Common myeloid progenitor, CD34-positive (primary cell): ENCODE measurements around the gene UCN2. TPM values are rescaled to one million over a fixed set of nuclear protein-coding genes. Genes with fewer than 3 reads are reported as not detected.

Source experiments
- CTCF ChIA-PET: fragments of 350-600 bp; sonication (Branson Sonifier 250); formaldehyde crosslinking; loops from one replicate; lab custom pipeline; 2021; ENCODE audit warnings: antibody characterized with exemption; lab: Charles Lee
- POLR2A ChIA-PET: fragments of 350-600 bp; sonication (Branson Sonifier 250); formaldehyde crosslinking; loops from one replicate; lab custom pipeline; 2021; ENCODE audit warnings: antibody characterized with exemption; lab: Charles Lee
- DNase-seq, 3 donors: peaks; one replicate each; pipeline versions ENCODE4 v3.0.0 to v3.0.0-alpha.2; 2013
- H3K27ac ChIP-seq, 2 experiments: 1 replicate in 1 of 2; 2 replicates in 1 of 2; pipeline ENCODE4 v1.7.0; 2013; ENCODE audit warnings: inconsistent platforms in 2 of 2, low read length in 2 of 2, mild to moderate bottlenecking in 2 of 2, low read depth in 1 of 2, moderate library complexity in 1 of 2; ENCODE audit not compliant: severe bottlenecking in 2 of 2, insufficient read depth in 1 of 2, poor library complexity in 1 of 2
- H3K27me3 ChIP-seq, 5 experiments: replicated peaks in 2 of 5; 1 replicate in 3 of 5; 2 replicates in 2 of 5; pipeline versions ENCODE4 v1.6.1 to v1.7.0; 2013; ENCODE audit warnings: low read length in 4 of 5, mild to moderate bottlenecking in 2 of 5, moderate library complexity in 2 of 5, inconsistent platforms in 1 of 5; ENCODE audit not compliant: insufficient read depth in 5 of 5, control insufficient read depth in 4 of 5
- H3K36me3 ChIP-seq, 4 experiments: 1 replicate in 2 of 4; 2 replicates in 2 of 4; pipeline versions ENCODE4 v1.6.1 to v1.7.0; 2013; ENCODE audit warnings: low read length in 3 of 4, control low read depth in 1 of 4, mild to moderate bottlenecking in 1 of 4; ENCODE audit not compliant: control insufficient read depth in 4 of 4, insufficient read depth in 4 of 4
- H3K4me1 ChIP-seq, 4 experiments: 1 replicate in 3 of 4; 2 replicates in 1 of 4; pipeline versions ENCODE4 v1.6.1 to v1.7.1; 2013; ENCODE audit warnings: low read length in 3 of 4, mild to moderate bottlenecking in 3 of 4, control low read depth in 1 of 4, inconsistent platforms in 1 of 4, moderate library complexity in 1 of 4; ENCODE audit not compliant: control insufficient read depth in 4 of 4, insufficient read depth in 4 of 4; ENCODE audit errors: control extremely low read depth in 1 of 4
- H3K4me3 ChIP-seq, 7 experiments: 1 replicate in 4 of 7; 2 replicates in 3 of 7; pipeline versions ENCODE4 v1.5.1 to v1.7.0; 2013; ENCODE audit warnings: mild to moderate bottlenecking in 7 of 7, low read length in 6 of 7, moderate library complexity in 6 of 7, inconsistent platforms in 2 of 7, low read depth in 2 of 7, control low read depth in 1 of 7; ENCODE audit not compliant: insufficient read depth in 4 of 7, control insufficient read depth in 1 of 7; ENCODE audit errors: extremely low read depth in 1 of 7
- H3K9me3 ChIP-seq, 5 experiments: 1 replicate in 4 of 5; 2 replicates in 1 of 5; pipeline versions ENCODE4 v1.6.1 to v1.7.1; 2013; ENCODE audit warnings: low read length in 4 of 5, mild to moderate bottlenecking in 2 of 5, inconsistent platforms in 1 of 5, low read depth in 1 of 5, moderate library complexity in 1 of 5; ENCODE audit not compliant: control insufficient read depth in 4 of 5, insufficient read depth in 2 of 5; ENCODE audit errors: control extremely low read depth in 1 of 5
- WGBS: methylation state at CpG from one replicate; pipeline ENCODE4 v1.1.5; 2013; ENCODE audit not compliant: insufficient coverage; 5-methylcytosine and 5-hydroxymethylcytosine counted together
- polyA plus RNA-seq: library from polyadenylated mRNA; unstranded; fragments of 120-200 nt; gene quantifications from one replicate; pipeline ENCODE4 v1.2.1, GENCODE V29; 2013

The UCN2 gene, protein sequence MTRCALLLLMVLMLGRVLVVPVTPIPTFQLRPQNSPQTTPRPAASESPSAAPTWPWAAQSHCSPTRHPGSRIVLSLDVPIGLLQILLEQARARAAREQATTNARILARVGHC
- polyA plus RNA-seq: not detected

DNA sequence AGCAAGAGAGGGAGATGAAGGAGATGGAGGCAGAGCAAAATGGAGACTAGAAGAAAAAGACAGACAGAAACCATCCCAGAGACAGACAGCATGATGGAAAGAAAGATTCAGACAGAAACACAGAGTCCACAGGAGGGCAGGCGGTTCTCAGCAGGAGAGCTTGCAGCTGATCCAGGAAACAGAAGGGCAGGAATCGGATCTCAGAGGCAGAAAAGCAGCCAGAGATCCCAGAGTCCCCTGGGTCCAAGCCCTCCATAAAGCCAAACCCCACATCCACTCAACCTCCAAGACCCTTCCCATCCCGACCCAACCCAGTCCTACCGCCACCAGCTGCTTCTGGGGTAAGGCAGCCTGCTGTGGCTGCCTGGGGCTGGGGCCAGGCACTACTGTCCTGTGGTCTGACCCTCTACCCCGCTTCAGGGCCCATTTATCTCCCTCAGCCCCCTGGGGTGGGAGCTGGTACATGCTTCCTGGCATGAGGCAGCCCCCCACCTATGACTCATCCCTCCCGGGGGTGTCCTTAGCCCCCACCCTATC is at the start of gene UCN2:
Gene UCN2, minus strand, starts transcription at position 400 of the 537 bp plus-strand sequence. CDS start 657 bp downstream, outside the sequence.
- H3K4me3 ChIP-seq: no peak within 1 kb of the TSS
- no peak for DNase-seq
- no peak within 1 kb of the TSS for H3K27ac ChIP-seq
- peaks cover 4 to 50% (median 24%) of the 10 kb centered on the region in 4 experiments for H3K4me1 ChIP-seq
- no peaks in the 10 kb centered on the region for H3K27me3 ChIP-seq
- no peaks in the 10 kb centered on the region for H3K9me3 ChIP-seq
- POLR2A ChIA-PET: no interaction called here
- CTCF ChIA-PET: interaction anchor here (1.3 to 1.8 kb wide), 2 partner anchors 14 to 94 kb away, joined by 3 to 6 read pairs; no protein-coding TSS in a partner anchor
- 95% methylated on average over 2 of the region's 6 CpGs for WGBS
- H3K36me3 ChIP-seq: no peaks in the 10 kb centered on the region

DNA sequence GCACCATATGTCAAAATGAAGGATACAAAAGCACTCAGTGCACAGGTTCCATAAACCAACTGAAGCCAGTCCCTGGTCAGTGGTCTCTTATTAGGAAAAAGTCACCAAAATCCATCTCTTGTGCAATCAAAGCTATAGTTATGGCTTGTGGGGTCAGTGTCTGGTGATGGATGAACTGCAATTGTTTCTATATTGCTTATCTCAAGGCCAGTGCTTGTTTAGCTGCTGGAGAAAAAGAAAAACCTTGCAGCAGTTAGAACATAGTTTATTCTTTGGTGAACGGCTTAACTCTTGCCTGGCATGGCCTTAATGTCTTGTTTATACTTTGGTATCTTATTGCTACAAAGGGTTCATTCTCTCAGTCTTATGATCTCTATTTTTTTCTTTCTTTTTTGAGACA is 48.7 kb upstream of the UCN2 start:
- H3K27me3 ChIP-seq: no peaks in the 10 kb centered on the region
- DNase-seq: no peak
- CTCF ChIA-PET: interaction anchor here (0.6 to 1.7 kb wide), 2 partner anchors 22 to 58 kb away, joined by 3 to 4 read pairs; partner anchors contain the start of gene SLC26A6
- H3K27ac ChIP-seq: no peak overlapping the region
- no peak overlapping the region for H3K4me3 ChIP-seq
- POLR2A ChIA-PET: interaction anchor here (0.6 kb wide), 1 partner anchor 83 kb away, joined by 3 read pairs; no protein-coding TSS in a partner anchor
- H3K9me3 ChIP-seq: peaks cover 3 to 4% (median 4%) of the 10 kb centered on the region in 5 experiments
- peaks cover 2 to 13% (median 9%) of the 10 kb centered on the region in 4 experiments for H3K4me1 ChIP-seq
- H3K36me3 ChIP-seq: peaks cover 0 to 2% (median 0%) of the 10 kb centered on the region in 4 experiments
- WGBS: 80% methylated on average over 1 of the region's 1 CpG

DNA sequence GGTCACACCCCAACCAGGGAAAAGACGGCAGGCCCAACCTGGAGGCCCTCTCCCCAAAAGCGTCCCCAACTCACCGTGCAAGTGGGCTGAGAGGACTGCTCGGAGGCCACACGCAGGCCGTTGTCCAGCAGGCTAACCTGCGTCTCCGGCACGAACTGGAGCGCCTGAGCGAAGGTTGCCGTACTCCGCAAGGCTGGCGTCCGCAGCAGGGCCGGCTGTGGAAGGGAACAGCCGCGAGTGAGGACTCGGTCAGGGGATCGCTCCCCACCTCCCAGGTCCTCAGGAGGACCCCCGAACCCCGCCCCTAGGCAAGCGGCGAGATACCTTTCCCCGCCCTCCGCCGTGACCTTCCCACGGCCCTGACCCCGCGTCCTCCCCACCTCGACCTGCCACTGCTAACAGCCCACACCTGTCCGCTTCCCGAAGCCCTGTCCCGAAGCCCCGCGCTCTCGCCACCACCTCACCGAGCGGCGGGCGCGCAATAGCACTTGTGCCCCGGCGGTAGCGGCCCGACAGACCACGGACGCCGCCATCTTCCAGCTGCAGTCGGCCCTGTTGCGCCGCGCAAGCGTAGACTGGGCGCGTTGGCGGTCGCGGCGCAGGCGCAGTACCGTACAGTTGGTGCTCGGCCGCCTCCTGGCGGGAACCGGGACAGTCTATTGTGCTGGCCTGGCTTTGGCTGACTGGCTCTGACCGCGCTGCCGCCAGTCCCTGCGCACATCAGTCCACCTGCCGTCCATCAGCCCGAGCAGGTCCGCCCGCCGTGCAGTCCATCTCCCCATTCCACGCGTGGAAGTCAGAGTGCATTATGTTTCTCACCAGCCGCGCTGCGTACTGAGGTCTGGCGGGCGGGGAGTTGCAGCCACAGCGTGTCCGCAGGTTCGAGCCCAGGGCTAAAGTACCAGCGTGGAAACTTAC is 45.8 kb upstream of the UCN2 start, which contains the start of gene UQCRC1:
Gene UQCRC1, minus strand, starts transcription at position 559 of the 918 bp plus-strand sequence. Its CDS starts 26 bp downstream, at position 533.
- WGBS: 3% methylated on average over 76 of the region's 86 CpGs
- CTCF ChIA-PET: interaction anchor here (1.4 kb wide), 1 partner anchor 25 kb away, joined by 3 read pairs; the partner anchor contains the start of gene SLC26A6
- peaks cover 2 to 13% (median 9%) of the 10 kb centered on the region in 4 experiments for H3K4me1 ChIP-seq
- peak; percentile 89 to 95 (median 94) for DNase-seq
- peak within 1 kb of the TSS; percentile 55 to 99 (median 92) for H3K4me3 ChIP-seq
- POLR2A ChIA-PET: interaction anchor here (0.7 kb wide), 1 partner anchor 16 kb away, joined by 3 read pairs; no protein-coding TSS in a partner anchor
- H3K36me3 ChIP-seq: peaks cover 4 to 24% (median 13%) of the 10 kb centered on the region in 4 experiments
- H3K27me3 ChIP-seq: no peaks in the 10 kb centered on the region
- H3K9me3 ChIP-seq: no peaks in the 10 kb centered on the region
- peak within 1 kb of the TSS; percentile 70 to 86 for H3K27ac ChIP-seq

DNA sequence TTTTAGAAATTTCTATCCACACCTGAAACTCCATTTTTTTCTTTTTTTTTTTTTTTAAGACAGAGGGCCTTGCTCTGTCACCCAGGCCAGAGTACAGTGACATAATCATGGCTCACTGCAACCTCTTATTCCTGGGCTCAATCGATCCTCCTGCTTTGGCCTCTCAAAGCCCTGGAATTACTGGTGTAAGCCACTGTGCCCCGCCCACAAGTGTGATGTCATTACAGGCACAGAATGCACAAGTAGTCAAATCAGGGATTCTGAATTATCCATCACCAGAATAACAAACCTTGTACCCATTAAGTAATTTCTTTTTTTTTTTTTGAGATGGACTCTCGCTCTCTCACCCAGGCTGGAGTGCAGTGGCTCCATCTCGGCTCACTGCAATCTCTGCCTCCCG is 43.9 kb upstream of the UCN2 start:
- H3K27ac ChIP-seq: no peak overlapping the region
- peaks cover 6 to 43% (median 29%) of the 10 kb centered on the region in 4 experiments for H3K36me3 ChIP-seq
- H3K27me3 ChIP-seq: no peaks in the 10 kb centered on the region
- H3K4me3 ChIP-seq: no peak overlapping the region
- H3K4me1 ChIP-seq: peaks cover 2 to 13% (median 9%) of the 10 kb centered on the region in 4 experiments
- no peaks in the 10 kb centered on the region for H3K9me3 ChIP-seq
- CTCF ChIA-PET: no interaction called here
- DNase-seq: peak in 2 of 3 donors; percentile 23 to 26
- POLR2A ChIA-PET: no interaction called here
- WGBS: 98% methylated on average over 5 of the region's 5 CpGs

DNA sequence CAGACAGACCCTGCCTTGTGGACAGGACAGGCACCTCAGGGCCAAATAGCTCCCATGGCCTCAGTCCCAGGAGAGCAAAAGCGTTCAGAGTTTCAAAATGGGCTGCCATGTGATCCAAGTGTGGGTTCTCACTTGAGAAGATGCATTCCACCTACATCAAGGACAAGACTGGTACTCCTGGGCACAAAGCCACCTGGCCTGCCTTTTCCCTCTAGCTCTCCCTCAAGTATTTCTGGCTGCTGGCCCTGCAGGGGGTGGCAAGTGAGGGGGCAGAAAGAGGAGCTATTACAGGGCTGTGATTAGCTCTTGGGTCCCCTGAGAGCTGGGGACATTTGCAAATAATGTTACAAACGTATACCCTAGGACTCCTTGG is 38.0 kb upstream of the UCN2 start:
- Histone ChIP-seq H3K27me3 (peaks cover 0 to 3% (median 0%) of the 10 kb centered on the region in 5 experiments), H3K36me3 (peaks cover 24 to 87% (median 63%) of the 10 kb centered on the region in 4 experiments), H3K4me1 (no peaks in the 10 kb centered on the region), H3K4me3 (no peak overlapping the region), H3K9me3 (no peaks in the 10 kb centered on the region), H3K27ac (no peak overlapping the region)
- DNase-seq: no peak
- CTCF ChIA-PET: interaction anchor here (0.7 to 1.6 kb wide), 5 partner anchors 41 to 255 kb away, joined by 3 to 7 read pairs (median 3); no protein-coding TSS in a partner anchor
- 100% methylated on average over 2 of the region's 2 CpGs for WGBS
- POLR2A ChIA-PET: no interaction called here

DNA sequence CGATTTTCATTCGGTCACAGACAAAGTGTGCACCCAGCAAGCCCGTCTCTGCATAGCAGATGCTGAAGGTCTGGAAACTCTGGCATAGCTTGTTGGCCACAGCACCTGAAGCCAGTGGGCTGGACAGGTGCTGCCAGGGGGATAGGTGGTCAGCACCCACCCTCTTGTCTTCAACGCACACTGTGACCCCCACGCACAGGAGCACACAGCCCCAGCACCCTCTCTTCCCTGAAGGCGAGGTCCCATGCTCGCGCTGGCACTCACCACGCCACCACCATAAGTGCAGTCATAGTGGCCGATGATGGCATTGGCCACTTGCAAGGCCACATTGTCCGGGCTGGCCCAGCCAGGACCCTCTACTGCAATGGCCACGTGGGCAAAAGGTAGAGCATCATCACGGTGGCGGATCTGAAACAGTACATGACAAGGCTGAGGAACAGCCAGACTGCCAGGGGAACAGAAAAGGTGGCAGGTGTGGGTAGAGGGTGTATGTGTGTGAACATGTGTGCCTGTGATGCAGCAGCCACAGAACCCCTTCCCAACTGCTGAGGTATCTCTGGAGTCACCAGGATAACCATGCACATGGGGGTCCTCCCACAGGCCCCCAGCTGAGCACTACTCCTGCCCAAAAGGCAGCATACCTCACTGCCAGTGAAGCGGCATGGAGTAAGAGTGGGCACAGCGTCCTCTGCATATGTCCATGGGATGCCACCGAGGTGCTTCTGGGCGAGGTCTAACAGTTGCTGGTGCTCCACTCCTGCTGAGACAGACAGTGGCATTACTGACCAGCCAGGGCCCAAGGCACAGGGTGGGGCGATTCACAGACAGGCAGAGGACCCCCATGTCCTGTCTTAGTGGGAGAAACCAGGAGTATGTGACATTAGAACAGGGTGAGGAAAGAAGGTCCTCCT is 37.4 kb upstream of the UCN2 start:
- H3K4me1 ChIP-seq: no peaks in the 10 kb centered on the region
- H3K4me3 ChIP-seq: no peak overlapping the region
- WGBS: 96% methylated on average over 19 of the region's 19 CpGs
- no peak for DNase-seq
- no peaks in the 10 kb centered on the region for H3K9me3 ChIP-seq
- peaks cover 24 to 86% (median 62%) of the 10 kb centered on the region in 4 experiments for H3K36me3 ChIP-seq
- H3K27me3 ChIP-seq: peaks cover 0 to 9% (median 3%) of the 10 kb centered on the region in 5 experiments
- no peak overlapping the region for H3K27ac ChIP-seq
- CTCF ChIA-PET: interaction anchor here (1.4 kb wide), 1 partner anchor 41 kb away, joined by 7 read pairs; no protein-coding TSS in a partner anchor
- POLR2A ChIA-PET: no interaction called here
